ENCODE results near the gene CDKN2B-AS1. TPM values are rescaled to one million over a fixed set of nuclear protein-coding genes. Genes with fewer than 3 reads are reported as not detected.

Gene CDKN2B-AS1
- polyA plus RNA-seq, 4 donors = 1.3 to 8.7 (median 5.1) TPM

DNA sequence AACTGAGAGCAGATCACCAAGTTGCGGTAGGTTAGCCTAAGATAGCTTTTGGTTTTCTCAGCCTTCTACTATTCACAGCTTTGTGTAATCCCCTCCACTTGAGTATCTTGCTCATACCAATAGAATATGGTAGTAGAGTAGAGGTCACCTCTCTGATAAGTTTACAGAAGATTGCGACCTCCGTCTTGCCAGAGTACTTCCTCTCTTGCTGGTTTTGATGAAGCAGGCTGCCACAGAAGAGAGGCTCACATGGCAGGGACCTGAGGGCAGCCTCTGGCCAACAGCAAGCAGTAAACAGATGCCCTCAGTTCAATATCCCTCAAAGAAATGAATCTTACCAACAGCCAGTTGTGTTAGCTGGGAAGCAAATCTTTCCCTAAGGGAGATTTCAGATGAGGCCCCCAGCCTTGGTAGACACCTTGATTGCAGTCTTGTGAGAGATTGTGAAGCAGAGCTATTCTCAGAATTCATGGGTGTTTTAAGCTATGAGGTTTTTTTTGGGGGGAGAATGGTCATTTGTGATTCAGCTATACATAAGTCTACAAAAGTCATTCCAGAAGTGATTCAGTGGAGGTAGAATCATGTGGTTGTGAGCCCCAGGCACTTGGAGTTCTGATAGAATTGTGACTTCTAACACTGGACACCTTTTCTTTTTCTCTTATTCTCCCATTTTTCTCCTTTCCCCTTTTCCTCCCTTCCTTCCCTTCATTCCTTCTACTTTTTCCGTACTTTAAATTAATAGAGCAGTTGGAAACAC lies 37.2 kb downstream of the CDKN2B-AS1 start:
- DNase-seq = no peak
- Histone ChIP-seq H3K36me3 (ENCODE audit: control insufficient read depth in 3 of 3, insufficient read depth in 2 of 3, low read depth in 1 of 3, low read length in 3 of 3) (no peaks in the 10 kb centered on the region), H3K9me3 (ENCODE audit: control insufficient read depth in 2 of 2, insufficient read depth in 1 of 2, low read depth in 1 of 2, low read length in 1 of 2) (no peaks in the 10 kb centered on the region), H3K4me3 (ENCODE audit: low read depth in 1 of 3, low read length in 3 of 3) (no peak overlapping the region), H3K27me3 (ENCODE audit: control insufficient read depth in 3 of 3, insufficient read depth in 3 of 3, low read length in 3 of 3) (no peaks in the 10 kb centered on the region), H3K27ac (ENCODE audit: low read depth in 1 of 3, low read length in 2 of 3) (no peak overlapping the region), H3K4me1 (ENCODE audit: control insufficient read depth in 3 of 3, insufficient read depth in 2 of 3, low read depth in 1 of 3, low read length in 2 of 3) (peaks cover 0 to 4% (median 0%) of the 10 kb centered on the region in 3 donors)
- 73 to 89% (median 82%) methylated on average over 4 of the region's 4 CpGs for WGBS, 3 donors
- FAIRE-seq = no peak

DNA sequence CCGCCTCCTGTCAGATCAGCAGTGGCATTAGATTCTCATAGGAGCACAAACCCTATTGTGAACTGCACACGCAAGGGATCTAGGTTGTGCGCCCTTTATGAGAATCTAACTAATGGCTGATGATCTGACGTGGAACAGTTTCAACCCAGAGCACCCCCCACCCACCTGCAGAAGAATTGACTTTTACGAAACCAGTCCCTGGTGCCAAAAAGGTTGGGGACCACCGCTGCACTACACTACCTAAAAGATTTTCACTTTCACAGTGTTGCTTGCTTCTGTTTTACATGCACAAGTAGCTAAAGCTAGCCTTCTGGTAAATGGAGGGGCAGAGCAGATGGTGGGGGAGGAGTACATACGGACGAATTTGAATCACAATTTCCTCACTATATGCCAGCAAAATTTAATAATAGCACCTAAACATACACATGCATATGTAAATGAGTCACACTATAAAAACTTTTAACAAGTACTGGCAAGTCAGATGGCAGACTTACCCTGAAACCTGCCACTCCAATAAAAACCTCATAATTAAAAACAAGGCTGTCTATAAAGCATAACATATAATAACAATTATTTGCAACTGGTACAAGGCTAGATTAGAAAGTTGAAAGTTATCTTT lies 38.5 kb downstream of the CDKN2B-AS1 start:
- DNase-seq (no peak), FAIRE-seq (no peak)
- H3K4me1 ChIP-seq (ENCODE audit: control insufficient read depth in 3 of 3, insufficient read depth in 2 of 3, low read depth in 1 of 3, low read length in 2 of 3) = peaks cover 0 to 11% (median 0%) of the 10 kb centered on the region in 3 donors
- no peaks in the 10 kb centered on the region for H3K9me3 ChIP-seq (ENCODE audit: control insufficient read depth in 2 of 2, insufficient read depth in 1 of 2, low read depth in 1 of 2, low read length in 1 of 2)
- H3K27me3 ChIP-seq (ENCODE audit: control insufficient read depth in 3 of 3, insufficient read depth in 3 of 3, low read length in 3 of 3) = no peaks in the 10 kb centered on the region
- H3K27ac ChIP-seq (ENCODE audit: low read depth in 1 of 3, low read length in 2 of 3) = no peak overlapping the region
- no peak overlapping the region for H3K4me3 ChIP-seq (ENCODE audit: low read depth in 1 of 3, low read length in 3 of 3)
- H3K36me3 ChIP-seq (ENCODE audit: control insufficient read depth in 3 of 3, insufficient read depth in 2 of 3, low read depth in 1 of 3, low read length in 3 of 3) = no peaks in the 10 kb centered on the region
- 75 to 90% (median 80%) methylated on average over 8 of the region's 8 CpGs for WGBS, 3 donors

DNA sequence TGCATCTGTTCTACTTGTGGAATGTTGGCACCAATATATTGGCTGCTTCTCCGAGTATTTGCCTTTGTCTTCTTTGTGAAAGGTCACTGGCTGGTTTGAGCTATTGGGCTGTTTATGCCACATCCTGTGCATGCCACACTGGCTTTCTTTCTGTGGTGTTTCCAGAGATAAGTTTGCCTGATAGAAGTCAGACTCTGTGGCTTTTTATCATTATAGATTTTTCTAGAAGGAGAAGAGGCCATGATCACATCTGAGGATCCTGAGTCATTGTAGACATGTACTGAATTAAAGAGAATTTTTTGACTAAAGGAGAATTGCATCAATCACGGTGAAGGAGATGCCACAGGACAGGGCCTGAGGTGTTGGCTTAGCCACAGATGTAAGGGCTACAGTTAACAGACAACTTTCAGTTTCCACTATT lies 41.0 kb downstream of the CDKN2B-AS1 start:
- 84 to 88% (median 88%) methylated on average over 2 of the region's 2 CpGs for WGBS, 3 donors
- Histone ChIP-seq H3K27ac (ENCODE audit: low read depth in 1 of 3, low read length in 2 of 3) (no peak overlapping the region), H3K4me3 (ENCODE audit: low read depth in 1 of 3, low read length in 3 of 3) (no peak overlapping the region), H3K9me3 (ENCODE audit: control insufficient read depth in 2 of 2, insufficient read depth in 1 of 2, low read depth in 1 of 2, low read length in 1 of 2) (no peaks in the 10 kb centered on the region), H3K27me3 (ENCODE audit: control insufficient read depth in 3 of 3, insufficient read depth in 3 of 3, low read length in 3 of 3) (no peaks in the 10 kb centered on the region), H3K36me3 (ENCODE audit: control insufficient read depth in 3 of 3, insufficient read depth in 2 of 3, low read depth in 1 of 3, low read length in 3 of 3) (no peaks in the 10 kb centered on the region), H3K4me1 (ENCODE audit: control insufficient read depth in 3 of 3, insufficient read depth in 2 of 3, low read depth in 1 of 3, low read length in 2 of 3) (peaks cover 4 to 24% (median 4%) of the 10 kb centered on the region in 3 donors)
- no peak for DNase-seq
- no peak for FAIRE-seq

DNA sequence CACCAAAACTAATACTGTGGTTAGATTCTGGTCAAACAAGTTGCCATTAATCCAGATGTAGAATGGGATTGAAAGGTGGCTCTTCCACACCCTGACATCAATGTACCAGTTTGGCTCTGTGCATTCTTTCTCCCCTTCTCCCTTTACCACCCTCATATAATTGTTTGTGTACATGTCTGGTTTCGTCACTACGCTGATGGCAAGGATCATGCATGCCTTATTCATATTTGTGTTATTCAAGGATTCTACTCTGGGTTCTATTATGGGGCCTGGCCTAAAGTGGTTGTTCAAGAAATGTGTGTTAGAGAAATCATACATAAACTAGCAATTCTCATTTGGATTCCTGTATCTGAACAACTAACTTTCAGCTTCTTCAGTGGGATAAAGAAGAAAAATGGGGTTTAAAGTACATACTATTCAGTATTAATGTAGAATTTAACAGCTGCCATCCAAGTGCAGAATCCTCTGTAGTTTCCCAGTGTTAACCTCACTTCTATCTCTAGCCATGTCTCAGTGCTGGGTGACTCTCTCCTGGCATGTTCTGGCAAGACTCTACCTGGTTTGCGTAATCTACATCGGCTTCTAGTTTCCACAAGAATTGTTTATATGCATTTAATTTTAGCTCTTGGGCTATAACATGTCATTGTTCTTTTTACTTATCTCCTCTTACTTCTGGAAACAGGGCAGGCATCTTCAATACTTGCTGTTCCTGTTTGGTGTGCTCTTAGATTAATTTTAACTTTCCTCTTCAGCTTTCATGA lies 42.5 kb downstream of the CDKN2B-AS1 start:
- Histone ChIP-seq H3K4me1 (ENCODE audit: control insufficient read depth in 3 of 3, insufficient read depth in 2 of 3, low read depth in 1 of 3, low read length in 2 of 3) (peaks cover 4 to 33% (median 4%) of the 10 kb centered on the region in 3 donors), H3K27ac (ENCODE audit: low read depth in 1 of 3, low read length in 2 of 3) (peak overlapping the region in 1 of 3 donors; percentile 48), H3K36me3 (ENCODE audit: control insufficient read depth in 3 of 3, insufficient read depth in 2 of 3, low read depth in 1 of 3, low read length in 3 of 3) (no peaks in the 10 kb centered on the region), H3K4me3 (ENCODE audit: low read depth in 1 of 3, low read length in 3 of 3) (no peak overlapping the region), H3K27me3 (ENCODE audit: control insufficient read depth in 3 of 3, insufficient read depth in 3 of 3, low read length in 3 of 3) (no peaks in the 10 kb centered on the region), H3K9me3 (ENCODE audit: control insufficient read depth in 2 of 2, insufficient read depth in 1 of 2, low read depth in 1 of 2, low read length in 1 of 2) (no peaks in the 10 kb centered on the region)
- FAIRE-seq = no peak
- no peak for DNase-seq
- WGBS, 3 donors = 83 to 84% (median 83%) methylated on average over 4 of the region's 4 CpGs

DNA sequence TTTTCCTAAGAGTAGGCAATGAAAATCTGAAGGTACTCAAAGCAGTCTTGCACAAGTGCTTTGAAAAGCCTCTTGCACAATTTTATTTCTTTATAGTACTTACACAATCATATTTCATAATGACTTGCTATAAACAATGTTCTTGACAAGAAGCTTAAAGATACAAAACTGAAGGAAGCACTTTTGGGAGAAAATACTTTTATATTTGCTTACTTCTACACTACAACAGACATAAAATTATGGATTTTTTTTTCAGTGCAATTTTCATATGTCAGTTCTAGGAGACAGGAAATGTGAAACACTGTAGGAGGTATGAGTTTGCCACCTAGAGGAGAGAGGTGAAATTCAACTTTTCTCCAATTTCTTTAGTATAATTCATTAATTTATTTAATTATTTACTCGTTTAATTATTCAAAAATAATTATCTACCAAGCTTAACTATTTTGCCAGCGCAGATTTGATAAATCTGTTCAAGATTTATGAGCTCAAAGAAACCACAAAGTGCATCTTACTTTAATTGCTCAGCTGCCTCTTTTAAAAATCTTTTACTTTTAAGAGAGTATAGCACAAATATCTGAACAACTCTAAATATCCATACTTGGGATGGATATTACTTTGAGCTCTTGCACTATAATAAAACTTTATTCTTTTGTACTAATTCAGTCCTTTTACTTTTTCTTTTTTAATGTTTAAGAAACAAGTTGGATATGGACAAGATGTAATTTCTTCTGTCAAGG lies 43.5 kb downstream of the CDKN2B-AS1 start:
- DNase-seq = peak; percentile 73
- WGBS, 3 donors = 3 to 20% (median 6%) methylated on average over 2 of the region's 2 CpGs
- Histone ChIP-seq H3K36me3 (ENCODE audit: control insufficient read depth in 3 of 3, insufficient read depth in 2 of 3, low read depth in 1 of 3, low read length in 3 of 3) (no peaks in the 10 kb centered on the region), H3K27ac (ENCODE audit: low read depth in 1 of 3, low read length in 2 of 3) (peak overlapping the region in 1 of 3 donors; percentile 48), H3K27me3 (ENCODE audit: control insufficient read depth in 3 of 3, insufficient read depth in 3 of 3, low read length in 3 of 3) (no peaks in the 10 kb centered on the region), H3K9me3 (ENCODE audit: control insufficient read depth in 2 of 2, insufficient read depth in 1 of 2, low read depth in 1 of 2, low read length in 1 of 2) (peaks cover 0 to 2% of the 10 kb centered on the region in 2 donors), H3K4me3 (ENCODE audit: low read depth in 1 of 3, low read length in 3 of 3) (no peak overlapping the region), H3K4me1 (ENCODE audit: control insufficient read depth in 3 of 3, insufficient read depth in 2 of 3, low read depth in 1 of 3, low read length in 2 of 3) (peaks cover 4 to 38% (median 4%) of the 10 kb centered on the region in 3 donors)
- FAIRE-seq = peak; percentile 88

DNA sequence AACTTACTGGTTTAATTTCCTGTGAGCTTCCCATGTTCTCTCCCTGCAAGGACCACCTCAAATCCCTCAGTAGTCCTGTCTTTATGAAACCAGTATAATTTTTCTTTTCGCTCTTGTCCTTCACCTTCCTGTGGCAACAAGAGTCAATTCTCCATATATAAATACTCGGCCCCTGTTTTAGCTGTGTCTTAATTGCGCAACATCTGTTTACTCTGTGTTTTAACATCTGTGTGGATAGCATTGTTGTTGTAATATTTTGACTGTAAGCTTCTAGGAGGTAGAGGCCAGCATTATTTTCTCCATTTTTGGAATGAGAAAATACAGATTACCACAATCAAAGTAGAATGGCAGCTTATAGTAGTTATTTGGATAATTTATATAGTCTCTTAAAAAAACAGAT lies 44.7 kb downstream of the CDKN2B-AS1 start:
- H3K4me3 ChIP-seq (ENCODE audit: low read depth in 1 of 3, low read length in 3 of 3) = no peak overlapping the region
- 68 to 73% (median 69%) methylated on average over 3 of the region's 3 CpGs for WGBS, 3 donors
- no peaks in the 10 kb centered on the region for H3K27me3 ChIP-seq (ENCODE audit: control insufficient read depth in 3 of 3, insufficient read depth in 3 of 3, low read length in 3 of 3)
- H3K27ac ChIP-seq (ENCODE audit: low read depth in 1 of 3, low read length in 2 of 3) = peak overlapping the region in 1 of 3 donors; percentile 85
- H3K9me3 ChIP-seq (ENCODE audit: control insufficient read depth in 2 of 2, insufficient read depth in 1 of 2, low read depth in 1 of 2, low read length in 1 of 2) = peaks cover 0 to 2% of the 10 kb centered on the region in 2 donors
- no peaks in the 10 kb centered on the region for H3K36me3 ChIP-seq (ENCODE audit: control insufficient read depth in 3 of 3, insufficient read depth in 2 of 3, low read depth in 1 of 3, low read length in 3 of 3)
- FAIRE-seq (no peak), DNase-seq (no peak)
- H3K4me1 ChIP-seq (ENCODE audit: control insufficient read depth in 3 of 3, insufficient read depth in 2 of 3, low read depth in 1 of 3, low read length in 2 of 3) = peaks cover 4 to 38% (median 4%) of the 10 kb centered on the region in 3 donors

DNA sequence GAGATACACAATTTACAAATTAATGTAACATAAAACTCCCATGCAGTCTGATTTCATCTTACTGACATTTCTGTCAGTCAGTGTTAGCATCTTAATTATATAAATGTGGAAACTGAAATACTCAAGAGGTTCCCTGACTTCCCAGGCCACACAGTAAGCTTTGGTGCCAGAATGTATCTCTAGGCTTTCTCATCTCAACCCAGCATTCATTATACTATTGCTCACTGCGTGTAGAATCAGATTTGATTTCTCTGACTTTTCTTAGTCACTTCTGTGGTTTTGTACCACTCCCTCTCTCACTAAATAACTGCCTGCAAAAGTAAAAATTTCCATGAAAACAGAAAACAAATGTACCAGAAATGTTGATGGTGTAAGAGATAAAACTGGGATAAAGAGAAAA lies 46.2 kb downstream of the CDKN2B-AS1 start:
- Histone ChIP-seq H3K27me3 (ENCODE audit: control insufficient read depth in 3 of 3, insufficient read depth in 3 of 3, low read length in 3 of 3) (no peaks in the 10 kb centered on the region), H3K36me3 (ENCODE audit: control insufficient read depth in 3 of 3, insufficient read depth in 2 of 3, low read depth in 1 of 3, low read length in 3 of 3) (no peaks in the 10 kb centered on the region), H3K4me1 (ENCODE audit: control insufficient read depth in 3 of 3, insufficient read depth in 2 of 3, low read depth in 1 of 3, low read length in 2 of 3) (peaks cover 4 to 38% (median 4%) of the 10 kb centered on the region in 3 donors), H3K27ac (ENCODE audit: low read depth in 1 of 3, low read length in 2 of 3) (peak overlapping the region in 2 of 3 donors; percentile 64 to 85), H3K4me3 (ENCODE audit: low read depth in 1 of 3, low read length in 3 of 3) (no peak overlapping the region), H3K9me3 (ENCODE audit: control insufficient read depth in 2 of 2, insufficient read depth in 1 of 2, low read depth in 1 of 2, low read length in 1 of 2) (peaks cover 0 to 2% of the 10 kb centered on the region in 2 donors)
- 36 to 53% (median 52%) methylated on average over 1 of the region's 1 CpG for WGBS, 3 donors
- DNase-seq = peak; percentile 9
- no peak for FAIRE-seq

DNA sequence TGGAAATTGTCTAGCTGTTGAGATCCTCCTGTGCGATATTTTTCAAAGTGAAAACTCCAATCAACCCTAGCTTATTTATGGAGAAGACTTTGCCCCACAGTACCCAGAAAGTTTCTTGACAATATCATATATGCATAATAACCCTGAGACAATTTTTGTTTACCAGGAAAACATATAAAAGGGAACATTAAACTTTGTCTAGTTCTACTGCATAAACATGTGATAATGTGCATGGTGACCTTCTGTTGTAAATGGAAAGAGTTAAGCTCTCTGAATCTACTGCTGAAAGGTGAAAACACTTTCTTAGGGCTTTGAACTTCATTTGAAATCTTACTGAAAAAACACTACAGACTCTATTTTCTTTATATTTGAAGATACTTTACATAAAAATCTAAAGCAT lies 46.8 kb downstream of the CDKN2B-AS1 start:
- Histone ChIP-seq H3K27ac (ENCODE audit: low read depth in 1 of 3, low read length in 2 of 3) (peak overlapping the region in 2 of 3 donors; percentile 64 to 85), H3K4me1 (ENCODE audit: control insufficient read depth in 3 of 3, insufficient read depth in 2 of 3, low read depth in 1 of 3, low read length in 2 of 3) (peaks cover 4 to 40% (median 4%) of the 10 kb centered on the region in 3 donors), H3K4me3 (ENCODE audit: low read depth in 1 of 3, low read length in 3 of 3) (no peak overlapping the region), H3K36me3 (ENCODE audit: control insufficient read depth in 3 of 3, insufficient read depth in 2 of 3, low read depth in 1 of 3, low read length in 3 of 3) (no peaks in the 10 kb centered on the region), H3K9me3 (ENCODE audit: control insufficient read depth in 2 of 2, insufficient read depth in 1 of 2, low read depth in 1 of 2, low read length in 1 of 2) (peaks cover 0 to 2% of the 10 kb centered on the region in 2 donors), H3K27me3 (ENCODE audit: control insufficient read depth in 3 of 3, insufficient read depth in 3 of 3, low read length in 3 of 3) (no peaks in the 10 kb centered on the region)
- WGBS, 3 donors = 19 to 66% (median 47%) methylated on average over 1 of the region's 1 CpG
- FAIRE-seq (no peak), DNase-seq (peak; percentile 64 to 68)
